H1 (cell line): Measurements from ENCODE around the gene KCNMB2.

Experiments
- JUND ChIP-seq: IDR thresholded peaks from 2 replicates; pipeline ENCODE4 v1.6.1; 2011; ENCODE audit warnings: mild to moderate bottlenecking, improper control_type of control experiment, low read length
- POLR2A ChIP-seq, 2 experiments: IDR thresholded peaks; 1 replicate in 1 of 2; 2 replicates in 1 of 2; pipeline ENCODE4 v1.6.1; 2011; ENCODE audit warnings: low read depth in 2 of 2, low read length in 2 of 2, mild to moderate bottlenecking in 2 of 2; ENCODE audit errors: control extremely low read depth in 1 of 2
- SIN3A ChIP-seq, 2 experiments: IDR thresholded peaks in 1 of 2; conservative IDR thresholded peaks in 1 of 2; 2 replicates each; pipeline ENCODE4 v1.6.1; 2011 to 2012; ENCODE audit warnings: low read length in 2 of 2, improper control_type of control experiment in 1 of 2, low read depth in 1 of 2, mild to moderate bottlenecking in 1 of 2
- TF ChIP-seq, protein P1 (sequence below): IDR thresholded peaks from 2 replicates; pipeline ENCODE4 v1.6.1; 2012; ENCODE audit warnings: inconsistent platforms
- TF ChIP-seq, protein P2 (sequence below), 3 experiments: IDR thresholded peaks; 1 replicate in 2 of 3; 2 replicates in 1 of 3; pipeline versions ENCODE4 v1.5.1 to v1.6.1; 2011; ENCODE audit warnings: low read length in 3 of 3, mild to moderate bottlenecking in 3 of 3, inconsistent platforms in 2 of 3, low read depth in 1 of 3, moderate library complexity in 1 of 3; ENCODE audit not compliant: insufficient read depth in 1 of 3; ENCODE audit errors: control extremely low read depth in 1 of 3

- TF ChIP-seq POLR2A (IDR thresholded peaks at IDR 0.05; ENCODE audit: control extremely low read depth in 1 of 2, low read depth in 2 of 2, low read length in 2 of 2), result no peak
- TF ChIP-seq, protein P1, sequence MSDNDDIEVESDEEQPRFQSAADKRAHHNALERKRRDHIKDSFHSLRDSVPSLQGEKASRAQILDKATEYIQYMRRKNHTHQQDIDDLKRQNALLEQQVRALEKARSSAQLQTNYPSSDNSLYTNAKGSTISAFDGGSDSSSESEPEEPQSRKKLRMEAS, result no peak
- no peak for TF ChIP-seq SIN3A (conservative IDR thresholded peaks at IDR 0.05 in 1 of 2, IDR thresholded peaks at IDR 0.05 in 1 of 2; ENCODE audit: low read depth in 1 of 2, low read length in 2 of 2)
- no peak for TF ChIP-seq JUND
- TF ChIP-seq, protein P2, sequence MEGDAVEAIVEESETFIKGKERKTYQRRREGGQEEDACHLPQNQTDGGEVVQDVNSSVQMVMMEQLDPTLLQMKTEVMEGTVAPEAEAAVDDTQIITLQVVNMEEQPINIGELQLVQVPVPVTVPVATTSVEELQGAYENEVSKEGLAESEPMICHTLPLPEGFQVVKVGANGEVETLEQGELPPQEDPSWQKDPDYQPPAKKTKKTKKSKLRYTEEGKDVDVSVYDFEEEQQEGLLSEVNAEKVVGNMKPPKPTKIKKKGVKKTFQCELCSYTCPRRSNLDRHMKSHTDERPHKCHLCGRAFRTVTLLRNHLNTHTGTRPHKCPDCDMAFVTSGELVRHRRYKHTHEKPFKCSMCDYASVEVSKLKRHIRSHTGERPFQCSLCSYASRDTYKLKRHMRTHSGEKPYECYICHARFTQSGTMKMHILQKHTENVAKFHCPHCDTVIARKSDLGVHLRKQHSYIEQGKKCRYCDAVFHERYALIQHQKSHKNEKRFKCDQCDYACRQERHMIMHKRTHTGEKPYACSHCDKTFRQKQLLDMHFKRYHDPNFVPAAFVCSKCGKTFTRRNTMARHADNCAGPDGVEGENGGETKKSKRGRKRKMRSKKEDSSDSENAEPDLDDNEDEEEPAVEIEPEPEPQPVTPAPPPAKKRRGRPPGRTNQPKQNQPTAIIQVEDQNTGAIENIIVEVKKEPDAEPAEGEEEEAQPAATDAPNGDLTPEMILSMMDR (IDR thresholded peaks at IDR 0.05; ENCODE audit: control extremely low read depth in 1 of 3, insufficient read depth in 1 of 3, low read depth in 1 of 3, low read length in 3 of 3), result no peak
Observed at GRCh38 chr3:178765472-178765871, 229.2 kb downstream of the KCNMB2 start.
